ENCODE measurements around the gene DUS1L.
A peak's percentile ranks its signal among the peaks of the same experiment; 100 is the strongest.

Gene DUS1L

DNA sequence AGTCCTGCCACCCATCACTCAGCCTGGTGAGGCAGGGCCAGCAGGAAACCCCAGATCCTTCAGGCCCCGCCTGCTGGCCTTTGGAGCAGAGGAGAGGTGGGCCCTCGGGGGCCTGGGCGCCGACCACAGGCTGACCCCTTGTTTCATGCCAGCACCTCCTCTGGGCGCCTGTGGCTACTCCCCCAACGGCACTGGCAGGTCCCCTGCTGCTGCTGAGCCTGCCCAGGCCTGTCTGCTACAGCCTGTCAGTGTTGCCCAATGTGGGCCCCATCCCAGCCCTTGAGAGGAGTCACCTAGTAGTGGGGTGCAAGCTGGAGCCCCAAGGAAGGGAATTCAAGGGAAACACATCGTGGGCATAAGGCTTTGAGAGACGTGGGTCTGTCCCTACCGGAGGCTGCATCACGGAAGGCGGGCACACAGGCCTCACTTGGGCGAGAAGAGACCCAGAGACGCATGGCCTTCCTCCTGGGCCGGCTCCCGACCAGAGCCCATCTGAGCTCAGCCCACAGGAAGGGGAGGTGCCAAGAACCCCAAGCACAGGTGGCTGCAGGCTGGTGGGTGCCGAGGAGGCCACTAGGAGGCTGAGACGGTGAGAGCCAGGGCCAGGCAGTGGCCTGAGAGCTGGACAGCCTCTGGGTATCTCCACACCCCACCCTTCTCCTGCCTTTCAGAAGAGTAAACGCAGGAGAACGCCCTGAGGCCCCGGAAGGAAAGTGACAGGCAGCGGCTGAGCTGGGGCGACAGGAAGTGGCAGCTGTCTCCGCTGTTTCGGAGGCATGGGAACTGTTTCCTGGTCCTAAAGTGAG is 40.5 kb upstream of the DUS1L start:
- no peak for FAIRE-seq
- DNase-seq (ENCODE audit: insufficient read length, low spot score), result peak; percentile 65
- no peak for TF ChIP-seq POLR2A (IDR thresholded peaks at IDR 0.05; ENCODE audit: low read depth, low read length)

DNA sequence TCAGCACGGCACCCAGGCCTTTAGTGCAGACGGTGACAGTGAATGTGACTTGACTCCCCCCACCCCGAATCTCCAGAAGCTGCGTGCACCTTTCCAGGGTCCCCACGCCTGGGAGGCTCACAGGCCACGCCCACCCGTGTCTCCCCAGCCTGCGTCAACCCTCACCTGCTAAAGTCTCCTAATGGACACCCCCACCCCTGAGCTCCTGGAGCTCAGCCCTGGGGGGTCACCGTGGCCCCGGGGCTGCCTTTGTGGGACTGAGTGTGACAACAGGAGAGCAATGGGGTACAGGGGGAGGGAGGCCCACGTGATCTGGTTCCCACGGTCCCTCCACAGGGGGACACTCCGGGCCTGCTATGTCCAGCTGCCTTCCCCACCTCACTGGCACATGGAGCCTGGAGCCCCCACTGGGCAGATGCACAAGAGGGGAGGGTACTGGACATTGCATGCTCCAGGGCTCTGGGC is 39.8 kb upstream of the DUS1L start:
- DNase-seq (ENCODE audit: insufficient read length, low spot score) (no peak), FAIRE-seq (no peak)
- TF ChIP-seq POLR2A (IDR thresholded peaks at IDR 0.05; ENCODE audit: low read depth, low read length), result no peak

DNA sequence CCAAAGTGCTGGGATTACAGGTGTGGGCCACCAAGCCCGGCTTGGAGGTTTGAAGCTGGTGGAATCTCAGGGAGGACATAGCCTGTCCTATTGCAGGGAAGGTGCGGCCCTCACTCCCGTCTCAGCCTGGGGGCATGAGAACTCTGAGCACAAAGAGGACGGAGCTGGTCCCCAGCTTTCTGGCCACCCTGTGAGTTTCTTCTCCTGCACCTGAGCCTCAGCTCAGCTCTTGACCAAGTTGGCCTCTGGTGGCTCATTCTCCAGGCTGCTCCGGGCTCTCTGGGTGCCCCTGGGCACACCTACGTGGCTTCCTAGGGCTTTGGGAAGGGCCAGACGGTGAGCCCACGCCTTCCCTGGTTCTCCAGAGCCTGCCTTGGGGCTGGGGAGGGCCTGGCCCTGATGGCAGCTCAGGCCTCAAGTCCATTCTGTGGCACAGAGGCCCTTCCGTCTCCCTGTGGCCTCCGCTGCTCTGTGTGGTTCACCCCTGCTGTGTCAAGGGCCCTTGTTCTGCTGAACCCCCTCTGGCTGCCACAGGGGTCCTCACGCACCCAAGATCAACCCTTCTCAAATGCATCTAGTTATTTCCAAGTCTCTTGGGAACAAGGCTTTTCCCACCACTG is 39.3 kb upstream of the DUS1L start:
- DNase-seq (ENCODE audit: insufficient read length, low spot score), result no peak
- no peak for TF ChIP-seq POLR2A (IDR thresholded peaks at IDR 0.05; ENCODE audit: low read depth, low read length)
- no peak for FAIRE-seq

DNA sequence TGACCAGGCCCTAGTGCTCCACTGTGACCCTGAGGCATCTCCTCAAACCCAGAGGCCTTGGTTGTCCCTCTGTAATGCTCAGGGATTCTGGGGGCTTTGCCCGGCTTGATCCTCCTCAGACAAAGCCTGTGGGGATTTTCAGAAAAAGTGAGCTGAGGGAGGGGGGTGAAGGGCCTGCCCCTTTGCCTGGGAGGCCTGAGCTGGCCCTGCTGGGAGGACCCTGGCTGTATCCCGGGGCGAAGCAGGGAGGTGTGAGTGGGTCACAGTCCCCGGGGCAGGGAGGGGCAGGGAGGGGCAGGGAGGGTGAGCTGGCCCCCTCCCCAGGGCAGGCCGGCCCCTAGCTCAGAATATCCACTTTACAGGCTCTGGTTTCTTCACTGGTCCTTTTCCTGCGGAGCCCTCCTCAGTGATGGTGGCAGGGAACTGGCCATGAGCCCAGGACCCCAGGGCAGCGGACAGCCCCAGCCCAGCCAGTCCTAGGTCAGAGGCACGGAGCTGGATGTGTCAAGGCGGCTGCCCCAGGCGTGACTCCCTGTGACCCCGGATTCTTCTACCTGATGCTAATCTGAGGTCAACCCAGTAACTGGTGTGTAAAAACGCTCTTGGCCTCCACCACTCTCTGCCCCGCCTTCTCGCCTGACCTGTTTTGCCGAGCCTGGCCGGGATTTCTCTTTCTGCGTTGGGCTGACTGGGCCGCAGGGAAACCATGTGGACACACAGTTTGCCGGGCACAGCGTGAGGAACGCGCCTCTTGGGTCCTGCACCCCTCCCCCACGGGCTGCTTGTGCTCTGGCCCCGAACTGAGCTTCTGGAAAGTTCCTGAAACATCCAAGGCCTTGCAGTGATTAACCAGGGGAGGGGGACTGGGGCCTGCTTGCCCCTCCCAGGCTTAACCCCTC is 38.2 kb upstream of the DUS1L start:
- FAIRE-seq (no peak), DNase-seq (ENCODE audit: insufficient read length, low spot score) (no peak)
- no peak for TF ChIP-seq POLR2A (IDR thresholded peaks at IDR 0.05; ENCODE audit: low read depth, low read length)

DNA sequence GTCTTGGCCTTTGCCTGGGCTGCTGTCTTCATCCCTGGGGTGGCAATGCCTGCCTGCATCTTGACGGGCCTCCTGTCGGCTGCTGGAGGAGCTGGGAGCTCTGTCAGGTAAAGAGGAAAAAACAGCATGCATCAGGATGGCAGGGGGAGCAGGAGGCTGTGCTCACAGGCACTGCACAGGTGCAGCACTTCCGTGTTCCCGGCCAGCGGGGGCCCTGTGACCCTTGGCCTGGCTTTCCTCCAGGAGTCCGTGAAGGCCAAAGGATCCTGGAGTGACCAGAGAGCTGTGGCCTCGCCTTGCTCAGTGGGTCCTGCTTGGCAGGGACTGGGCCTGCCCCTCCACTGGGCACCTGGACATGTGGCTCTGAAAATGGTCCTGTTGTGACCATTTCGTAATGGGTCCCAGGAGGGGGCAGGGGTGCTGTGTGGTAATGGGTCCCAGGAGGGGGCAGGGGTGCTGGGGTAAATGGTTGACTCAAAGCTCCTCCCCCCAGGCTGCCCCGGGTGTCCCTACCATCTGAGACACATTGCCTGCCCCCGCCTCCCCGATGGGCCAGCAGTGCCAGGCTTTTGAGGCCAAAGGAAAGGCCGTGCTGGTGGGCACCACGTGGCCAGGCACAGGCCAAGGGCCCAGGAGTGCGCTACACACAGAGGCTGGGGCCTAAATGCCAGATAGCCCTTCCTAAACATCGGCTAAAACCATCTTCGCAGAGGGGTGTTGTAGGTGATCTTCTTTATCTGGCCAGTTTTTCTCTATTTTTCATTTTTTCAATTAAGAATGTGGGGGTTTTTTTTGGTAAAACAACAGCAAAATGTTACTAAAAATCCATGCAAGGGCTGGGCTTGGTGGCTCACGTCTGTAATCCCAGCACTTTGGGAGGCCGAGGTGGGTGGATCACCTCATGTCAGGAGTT is 36.4 kb upstream of the DUS1L start:
- no peak for DNase-seq (ENCODE audit: insufficient read length, low spot score)
- no peak for FAIRE-seq

DNA sequence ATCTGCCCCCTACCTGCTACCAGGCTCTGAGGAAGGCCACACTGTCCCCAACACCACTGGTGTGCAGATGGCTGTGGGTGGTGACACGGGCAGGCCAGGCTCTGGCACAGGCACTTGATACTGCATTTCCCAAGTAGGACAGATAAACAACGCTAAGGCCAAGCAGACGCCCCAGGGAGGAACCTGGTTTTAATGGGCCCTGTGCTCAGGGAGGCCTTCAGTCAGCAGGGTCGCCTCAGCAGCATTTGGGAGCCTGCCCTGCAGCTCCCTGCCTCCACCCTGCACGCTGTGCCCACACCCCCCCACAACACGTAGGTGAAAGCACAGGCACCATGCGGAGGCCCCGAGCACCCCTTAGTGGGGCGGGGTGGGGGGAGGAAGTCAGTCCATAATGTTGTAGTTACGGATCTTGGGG is 35.7 kb upstream of the DUS1L start:
- no peak for TF ChIP-seq POLR2A (IDR thresholded peaks at IDR 0.05; ENCODE audit: low read depth, low read length)
- FAIRE-seq (no peak), DNase-seq (ENCODE audit: insufficient read length, low spot score) (no peak)

More for the DNA sequence above, 36.4 kb upstream of the DUS1L start:
- no peak for TF ChIP-seq POLR2A (IDR thresholded peaks at IDR 0.05; ENCODE audit: low read depth, low read length)

DNA sequence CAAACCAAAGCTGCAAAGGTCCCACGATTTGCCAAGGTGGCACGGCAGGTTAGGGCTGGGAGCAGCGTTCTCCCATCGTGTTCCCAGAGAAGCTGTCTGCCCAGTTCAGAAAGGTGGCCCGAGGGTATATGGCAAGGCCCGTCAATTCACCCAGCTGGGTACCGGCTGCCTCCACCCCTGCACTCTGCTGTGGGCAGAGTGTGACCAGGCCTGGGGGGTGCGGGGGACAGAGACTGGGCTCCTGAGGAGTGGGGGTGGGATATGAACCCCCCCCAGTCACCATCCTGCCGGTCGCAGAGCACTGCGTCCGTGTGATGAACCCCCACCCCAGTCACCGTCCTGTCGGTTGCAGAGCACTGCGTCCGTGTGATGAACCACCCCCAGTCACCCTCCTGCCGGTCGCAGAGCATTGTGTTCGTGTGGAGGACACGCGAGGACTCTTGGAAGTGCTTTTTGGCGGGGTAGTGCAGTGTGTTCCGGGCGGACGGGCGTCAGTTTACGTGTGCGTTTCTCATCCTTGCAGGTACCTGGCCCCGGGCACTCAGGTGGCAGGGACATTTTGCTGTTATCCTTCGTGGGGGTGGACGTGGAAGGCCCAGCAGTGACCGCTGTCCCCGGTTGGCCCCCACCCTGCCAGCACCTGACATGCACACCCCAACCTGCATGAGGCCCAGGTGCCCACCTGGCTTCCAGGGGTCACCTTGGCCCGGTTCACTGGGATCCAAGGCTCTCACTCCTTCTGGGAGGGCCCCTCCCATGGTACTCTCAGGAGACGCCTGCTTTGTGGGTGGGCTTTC is 35.1 kb upstream of the DUS1L start:
- FAIRE-seq, result no peak
- TF ChIP-seq POLR2A (IDR thresholded peaks at IDR 0.05; ENCODE audit: low read depth, low read length), result no peak
- DNase-seq (ENCODE audit: insufficient read length, low spot score), result no peak

DNA sequence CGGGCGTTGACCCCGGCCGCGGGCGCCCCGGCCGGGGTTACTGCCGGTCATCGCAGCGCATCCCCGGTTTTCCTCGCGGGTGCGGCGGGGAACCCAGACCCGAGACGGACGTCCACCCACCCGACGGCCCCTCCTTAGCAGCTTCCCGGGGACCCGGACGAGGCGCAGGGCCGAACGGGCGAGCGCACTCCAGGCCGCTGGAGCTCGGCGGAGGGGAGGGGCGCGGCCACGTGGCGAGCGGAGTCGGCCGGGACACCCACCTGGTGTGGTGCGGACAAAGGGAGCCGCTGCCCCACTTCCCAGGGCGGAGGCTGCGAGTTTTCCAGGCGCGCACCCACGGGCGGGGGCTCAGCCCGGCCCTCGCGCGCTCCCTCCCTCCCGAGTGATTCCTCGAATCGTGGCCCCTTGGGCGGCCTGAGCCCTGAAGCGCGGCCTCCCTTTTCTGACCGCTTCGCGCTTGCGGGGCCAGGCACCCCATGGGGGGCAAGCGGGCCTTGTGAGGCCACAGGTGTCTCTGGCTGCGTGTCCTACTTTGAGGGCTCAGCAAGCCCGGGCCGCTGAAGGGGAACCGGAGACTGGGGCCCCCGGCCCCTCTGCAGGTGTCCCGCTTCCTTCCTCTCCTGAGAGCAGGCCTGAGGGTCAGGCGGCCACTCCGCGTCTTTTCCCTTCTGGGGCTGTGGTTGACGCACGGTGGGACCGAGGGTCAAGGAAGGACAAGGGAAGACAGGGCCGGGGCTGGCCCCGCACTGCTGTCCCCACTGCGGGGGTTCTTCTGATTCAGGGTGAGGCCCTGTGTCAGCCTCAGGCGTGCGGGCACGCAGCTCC is 33.5 kb upstream of the DUS1L start:
- FAIRE-seq (no peak), DNase-seq (ENCODE audit: insufficient read length, low spot score) (no peak)
- no peak for TF ChIP-seq POLR2A (IDR thresholded peaks at IDR 0.05; ENCODE audit: low read depth, low read length)

DNA sequence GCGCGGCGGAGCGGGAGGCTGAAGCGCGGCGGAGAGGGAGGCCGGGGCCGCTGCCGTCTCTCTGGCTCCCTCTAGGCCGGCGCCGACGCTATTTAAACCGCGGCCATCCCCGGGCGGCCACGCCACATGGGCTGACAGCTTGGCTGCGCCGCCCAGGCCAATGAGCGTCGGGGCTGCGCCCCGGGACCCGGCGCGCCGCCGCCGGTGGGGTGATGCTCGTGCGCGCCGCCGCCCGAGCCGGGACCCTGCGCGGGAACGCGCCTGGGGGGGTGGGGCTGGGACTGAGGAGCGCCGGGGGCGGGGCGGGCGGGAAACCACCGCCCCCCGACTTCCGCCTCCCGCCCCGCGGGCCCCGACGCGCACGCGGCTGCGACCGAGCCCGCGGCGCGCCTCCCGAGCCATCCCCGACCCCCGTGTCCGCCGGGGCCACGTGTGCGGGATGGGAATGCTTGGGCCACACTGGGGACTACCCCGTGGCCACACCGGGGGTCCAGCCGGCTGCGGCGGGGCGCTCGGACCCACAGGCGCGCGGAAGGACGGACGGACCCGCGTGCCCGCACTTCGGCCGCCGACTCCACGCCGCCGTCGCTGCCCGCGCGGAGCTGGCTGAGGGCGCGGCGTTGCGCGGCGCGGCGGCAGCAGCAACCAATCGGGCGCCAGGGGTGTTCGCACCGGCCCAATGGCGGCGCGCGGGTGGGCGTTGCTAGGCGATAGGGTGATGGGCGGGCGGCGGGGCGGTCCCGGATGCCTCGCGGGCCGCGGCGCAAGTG is 32.8 kb upstream of the DUS1L start, which contains the start of gene FASN:
FASN (minus strand) TSS at position 68 of the 770 bp plus-strand sequence. CDS start 1,791 bp downstream, outside the sequence.
- DNase-seq (ENCODE audit: insufficient read length, low spot score) (peak; percentile 100), FAIRE-seq (no peak)
- peak; percentile 99 for TF ChIP-seq POLR2A (IDR thresholded peaks at IDR 0.05; ENCODE audit: low read depth, low read length)

DNA sequence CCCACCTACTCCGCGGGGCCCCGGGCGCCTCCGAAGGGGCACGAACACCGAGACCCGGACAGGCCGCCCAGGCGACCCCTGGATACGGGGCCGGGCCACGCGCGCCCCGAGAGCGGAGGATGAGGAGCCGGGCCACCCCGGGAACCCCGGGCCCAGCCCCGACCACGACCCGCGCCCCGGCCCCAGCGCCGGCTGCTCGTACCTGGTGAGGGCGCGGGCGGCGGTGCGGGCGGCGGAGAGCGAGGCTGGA is 32.2 kb upstream of the DUS1L start:
- DNase-seq (ENCODE audit: insufficient read length, low spot score), result no peak
- no peak for TF ChIP-seq POLR2A (IDR thresholded peaks at IDR 0.05; ENCODE audit: low read depth, low read length)
- FAIRE-seq, result no peak
